Middle frontal gyrus (tissue), 1 donor: ENCODE measurements around the gene NFE2L2.
"Not testable (repeated sequence)": the region's sequence is repeated elsewhere in the genome, so short reads cannot be mapped to it uniquely, and the experiment has no call there.

Experiments
- DNase-seq: peaks from one replicate; pipeline ENCODE4 v3.0.0-alpha.2; 2015; ENCODE audit warnings: low spot score; ENCODE audit errors: extremely low spot score

The NFE2L2 gene

GRCh38 chr2:177239053-177239452, 25.5 kb downstream of the NFE2L2 start:
- no peak for DNase-seq

GRCh38 chr2:177237932-177238331, 26.6 kb downstream of the NFE2L2 start:
- no peak for DNase-seq

GRCh38 chr2:177235855-177236437, 28.6 kb downstream of the NFE2L2 start:
- no peak for DNase-seq

GRCh38 chr2:177234267-177234666, 30.3 kb downstream of the NFE2L2 start:
- no peak for DNase-seq

DNA sequence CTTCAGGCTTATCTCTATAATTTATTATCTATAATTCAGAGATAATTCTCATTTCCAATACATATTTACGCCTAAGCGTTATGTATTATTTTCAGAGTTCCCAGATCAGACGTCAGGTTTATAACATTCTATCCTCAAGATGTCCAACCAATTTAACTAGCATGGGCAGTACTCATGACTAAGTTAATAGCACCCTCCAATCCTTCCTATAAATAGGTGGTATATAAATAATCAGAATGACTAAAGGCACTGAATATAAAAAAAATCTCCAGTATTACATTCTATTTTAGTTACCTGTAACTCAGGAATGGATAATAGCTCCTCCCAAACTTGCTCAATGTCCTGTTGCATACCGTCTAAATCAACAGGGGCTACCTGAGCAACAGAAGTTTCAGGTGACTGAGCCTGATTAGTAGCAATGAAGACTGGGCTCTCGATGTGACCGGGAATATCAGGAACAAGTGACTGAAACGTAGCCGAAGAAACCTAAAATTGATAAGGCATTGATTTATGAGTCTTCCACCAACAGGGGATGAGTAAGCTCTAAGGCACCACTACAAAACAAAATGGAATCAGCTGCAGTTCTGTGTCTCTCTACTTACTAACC, 32.3 kb downstream of the NFE2L2 start:
- no peak for DNase-seq

- DNase-seq = no peak
Observed at GRCh38 chr2:177231270-177231669, 33.3 kb downstream of the NFE2L2 start.

DNA sequence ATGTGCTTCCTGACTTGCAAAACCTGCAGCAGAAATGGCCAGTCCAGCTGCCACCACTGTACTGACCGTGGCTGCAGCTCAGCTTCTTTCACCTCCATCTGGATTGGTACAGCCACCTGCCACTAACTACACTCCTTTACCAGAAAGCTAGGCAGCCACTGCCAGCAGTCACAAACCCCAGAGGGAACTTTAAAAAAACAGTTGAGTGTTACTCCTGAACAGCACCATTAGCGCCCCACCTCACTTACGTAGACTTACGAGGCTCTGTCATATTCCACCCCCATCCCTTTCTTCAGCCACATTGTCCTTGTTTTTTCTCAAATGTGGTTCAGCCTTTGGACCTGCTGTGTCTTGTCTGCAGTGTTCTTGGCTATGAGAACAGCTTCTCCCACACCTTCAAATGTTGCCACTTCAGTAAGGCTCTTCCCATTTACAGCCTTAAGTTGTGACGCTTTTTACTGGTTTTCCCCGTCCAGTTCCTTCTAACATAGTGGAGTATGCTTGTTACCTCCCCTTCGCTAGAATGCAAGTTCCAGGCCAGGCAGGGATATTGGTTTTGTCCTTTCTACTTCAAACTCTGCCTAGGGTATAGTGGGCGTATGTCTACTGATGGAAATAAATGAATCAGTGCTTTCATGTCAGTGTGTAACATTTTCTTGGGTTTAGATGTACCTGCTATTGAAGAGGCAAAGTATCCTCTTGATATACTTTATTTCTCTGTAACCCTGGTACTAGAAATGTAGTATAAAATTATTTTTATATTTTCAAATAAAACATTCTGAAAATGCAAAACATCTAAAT, 34.9 kb downstream of the NFE2L2 start:
- no peak for DNase-seq

- no peak for DNase-seq
Observed at GRCh38 chr2:177225965-177226360, 38.6 kb downstream of the NFE2L2 start.

GRCh38 chr2:177223436-177223835, 41.1 kb downstream of the NFE2L2 start:
- DNase-seq = not testable (repeated sequence)

- no peak for DNase-seq
Observed at GRCh38 chr2:177221970-177222369, 42.6 kb downstream of the NFE2L2 start.

DNA sequence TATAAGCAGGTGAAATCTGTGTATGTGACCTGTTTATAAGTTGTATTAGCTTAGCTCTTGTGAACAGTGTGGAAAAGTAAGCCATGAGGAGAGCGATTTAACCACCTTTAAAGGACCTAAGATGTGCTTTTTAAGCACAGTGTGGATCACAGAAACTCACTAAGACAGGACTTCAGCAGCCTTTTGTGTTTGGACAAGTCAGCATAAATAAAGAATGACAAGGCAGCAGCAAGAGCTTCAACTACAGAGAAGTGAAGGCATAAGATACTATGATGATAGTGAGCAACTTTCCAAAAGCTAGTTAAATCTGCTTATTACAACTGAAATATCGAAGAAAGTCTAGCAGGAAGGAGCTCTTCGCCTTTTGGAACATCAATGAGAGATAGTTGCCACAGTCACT, 43.0 kb downstream of the NFE2L2 start:
- DNase-seq = no peak

GRCh38 chr2:177219787-177220186, 44.7 kb downstream of the NFE2L2 start:
- DNase-seq = not testable (repeated sequence)

DNA sequence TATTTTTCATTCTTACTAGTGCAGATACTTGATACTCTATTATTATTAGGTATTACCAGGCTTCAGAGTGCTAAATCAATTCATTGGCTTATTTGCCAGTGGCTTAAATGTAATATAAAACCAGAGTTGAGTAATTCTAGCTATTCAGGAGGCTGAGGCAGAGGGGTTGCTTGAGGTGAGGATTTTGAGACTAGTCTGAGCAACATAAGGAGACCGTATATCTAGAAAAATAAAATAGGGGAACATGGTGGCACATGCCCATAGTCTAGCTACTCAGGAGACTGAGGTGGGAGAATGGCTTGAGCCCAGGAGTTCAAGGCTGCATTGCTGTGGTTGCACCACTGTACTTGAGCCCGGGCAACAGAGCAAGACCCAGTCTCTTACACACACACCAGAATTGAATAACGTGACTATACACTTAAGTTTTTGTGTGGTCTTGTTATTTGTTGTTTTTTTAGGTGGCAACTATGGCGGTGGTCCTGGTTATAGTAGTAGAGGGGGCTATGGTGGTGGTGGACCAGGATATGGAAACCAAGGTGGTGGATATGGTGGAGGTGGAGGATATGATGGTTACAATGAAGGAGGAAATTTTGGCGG, 47.2 kb downstream of the NFE2L2 start:
- no peak for DNase-seq

- peak; percentile 70 for DNase-seq
Observed at GRCh38 chr2:177212891-177213856, 51.4 kb downstream of the NFE2L2 start.

GRCh38 chr2:177212106-177212890, 52.2 kb downstream of the NFE2L2 start, which contains the start of gene HNRNPA3:
TSS of gene HNRNPA3 (plus strand) at chr2:177212794. CDS start at chr2:177212800, 6 bp downstream.
- DNase-seq = peak; percentile 99

- no peak for DNase-seq
Observed at GRCh38 chr2:177211576-177212105, 52.9 kb downstream of the NFE2L2 start.

GRCh38 chr2:177211169-177211568, 53.4 kb downstream of the NFE2L2 start:
- DNase-seq = no peak

DNA sequence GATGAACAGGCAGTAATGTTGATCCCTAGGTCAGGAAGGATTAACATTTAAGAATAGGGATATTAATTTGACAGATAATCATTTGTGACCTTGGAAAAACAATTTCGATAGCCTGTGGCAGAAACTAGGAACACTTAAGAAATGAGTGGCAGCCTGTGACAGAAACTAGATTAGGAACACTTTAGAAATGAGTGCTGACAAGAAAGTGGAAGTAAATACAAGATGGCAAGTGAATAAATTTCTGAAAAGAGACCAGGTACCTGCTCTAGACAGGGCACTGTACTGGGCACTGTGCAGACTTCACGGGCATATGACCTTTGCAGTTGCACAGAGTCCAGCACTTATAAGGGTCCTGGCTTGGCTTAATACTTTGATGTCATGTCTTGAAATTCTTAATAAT, 57.4 kb downstream of the NFE2L2 start:
- DNase-seq = no peak

- DNase-seq = no peak
Observed at GRCh38 chr2:177204417-177204816, 60.1 kb downstream of the NFE2L2 start.

GRCh38 chr2:177201919-177202346, 62.6 kb downstream of the NFE2L2 start:
- no peak for DNase-seq
